Measurements from ENCODE around the gene HK3.

The HK3 gene

DNA sequence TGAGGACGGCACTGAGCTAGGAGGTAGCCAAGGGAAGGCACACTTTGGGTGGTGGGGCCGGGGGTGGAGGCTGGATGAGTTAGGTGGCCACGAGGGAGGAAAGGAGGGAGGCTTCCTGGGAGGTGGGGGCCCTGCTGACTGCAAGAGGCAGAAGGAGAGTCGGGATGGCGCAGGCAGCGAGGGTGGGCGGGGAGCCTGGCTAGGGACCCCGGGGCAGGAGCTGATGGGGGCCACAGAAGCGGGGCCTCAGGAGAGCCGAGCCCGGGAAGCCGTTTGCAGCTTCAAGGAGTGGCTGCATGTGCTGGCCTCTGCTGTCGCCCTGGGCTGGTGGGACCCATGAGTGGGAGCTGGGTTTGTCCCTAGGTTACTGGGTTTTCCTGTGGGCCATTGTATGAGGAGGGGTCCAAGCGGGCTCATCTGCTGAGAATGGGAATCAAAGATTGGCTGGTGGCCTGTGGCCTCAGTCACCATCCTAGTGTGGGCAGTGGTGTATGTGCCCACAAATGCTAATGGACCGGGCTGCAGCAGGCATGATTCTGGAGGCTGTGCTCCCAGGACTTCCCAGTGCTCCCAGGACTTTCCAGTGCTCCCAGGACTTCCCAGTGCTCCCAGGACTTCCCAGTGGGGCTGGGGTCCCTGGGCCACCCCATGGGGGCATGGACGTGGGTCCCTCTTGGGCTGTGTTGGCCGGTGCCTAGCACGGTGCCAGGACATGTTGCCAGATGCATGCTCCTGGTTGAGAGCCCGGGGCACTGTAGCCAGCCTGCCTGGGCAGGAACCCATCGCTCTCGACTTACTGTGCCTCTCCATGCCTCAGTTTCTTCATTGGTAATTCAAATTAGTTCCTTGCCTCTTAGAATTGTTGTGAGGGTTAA, 48.5 kb downstream of the HK3 start:
- FAIRE-seq, result no peak
- DNase-seq (ENCODE audit: low spot score), result no peak

GRCh38 chr5:176849611-176850227, 49.4 kb downstream of the HK3 start:
- DNase-seq (ENCODE audit: low spot score), result no peak
- no peak for FAIRE-seq

GRCh38 chr5:176848651-176849050, 50.5 kb downstream of the HK3 start:
- DNase-seq (ENCODE audit: low spot score) (no peak), FAIRE-seq (no peak)

DNA sequence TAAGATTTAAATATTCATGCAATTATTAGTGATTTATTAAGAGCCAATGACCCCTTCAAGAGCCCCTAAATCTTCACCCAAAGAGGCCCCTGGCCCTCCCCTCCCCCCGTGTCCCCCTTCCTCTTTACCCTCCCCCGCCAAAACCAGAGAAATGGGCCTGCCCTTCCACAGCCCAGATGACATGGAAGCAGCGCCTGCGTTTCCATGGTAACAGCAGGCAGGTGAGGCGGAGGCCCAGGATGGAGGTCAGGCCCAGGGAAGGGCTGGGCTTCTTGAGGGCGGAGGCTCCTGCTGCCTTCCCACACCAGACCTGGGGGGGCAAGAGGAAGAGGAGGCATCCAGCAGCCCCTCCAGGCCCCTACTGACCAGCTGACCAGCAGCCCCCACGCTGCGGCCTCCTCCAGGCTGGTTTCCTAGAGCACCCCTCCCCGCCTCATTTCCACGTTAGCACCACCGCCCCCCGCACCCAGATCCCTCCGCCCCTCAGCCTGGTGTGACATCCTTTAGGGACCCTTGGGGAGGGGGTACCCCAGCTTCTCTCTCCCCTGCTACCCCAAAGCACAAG, 51.3 kb downstream of the HK3 start:
- FAIRE-seq (no peak), DNase-seq (ENCODE audit: low spot score) (no peak)

DNA sequence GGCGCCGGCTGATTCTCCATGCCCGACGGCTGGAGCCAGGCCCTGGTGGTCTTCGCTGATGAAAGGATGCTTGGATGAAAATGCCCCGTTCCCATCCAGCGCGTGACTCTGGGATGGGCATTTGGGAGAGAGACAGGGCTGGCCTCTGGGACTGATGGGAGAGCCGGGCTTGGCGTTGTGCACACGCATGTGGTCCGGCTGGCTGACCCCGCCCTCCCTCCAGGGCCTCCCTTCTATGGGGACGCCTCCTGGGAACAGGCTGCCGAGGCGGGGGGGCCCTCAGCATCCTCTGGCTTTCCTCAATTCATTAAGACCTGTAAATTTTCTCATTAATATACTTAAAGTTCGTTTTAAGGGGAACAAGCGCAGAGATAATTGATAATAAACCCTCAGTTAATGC, 52.0 kb downstream of the HK3 start:
- DNase-seq (ENCODE audit: low spot score), result no peak
- FAIRE-seq, result no peak

- no peak for FAIRE-seq
- no peak for DNase-seq (ENCODE audit: low spot score)
These were observed 52.6 kb downstream of the HK3 start for GRCh38 chr5:176846335-176847140.

DNA sequence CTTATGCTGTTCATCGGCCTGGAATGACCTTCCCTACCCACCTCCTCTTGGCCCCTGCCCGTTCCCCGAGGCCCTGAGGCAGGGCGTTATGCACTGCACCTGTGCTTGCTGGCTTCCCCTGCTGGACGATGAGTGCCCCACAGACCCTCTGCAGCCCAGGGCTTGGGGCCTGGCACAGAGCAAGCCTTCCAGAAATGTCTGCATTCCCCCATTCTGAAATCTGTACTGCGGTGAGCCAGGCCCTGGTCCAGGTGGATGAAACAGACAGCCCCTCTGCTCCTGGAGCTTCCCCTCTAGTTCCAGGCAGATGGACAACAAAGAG, 53.8 kb downstream of the HK3 start:
- DNase-seq (ENCODE audit: low spot score) (no peak), FAIRE-seq (no peak)

DNA sequence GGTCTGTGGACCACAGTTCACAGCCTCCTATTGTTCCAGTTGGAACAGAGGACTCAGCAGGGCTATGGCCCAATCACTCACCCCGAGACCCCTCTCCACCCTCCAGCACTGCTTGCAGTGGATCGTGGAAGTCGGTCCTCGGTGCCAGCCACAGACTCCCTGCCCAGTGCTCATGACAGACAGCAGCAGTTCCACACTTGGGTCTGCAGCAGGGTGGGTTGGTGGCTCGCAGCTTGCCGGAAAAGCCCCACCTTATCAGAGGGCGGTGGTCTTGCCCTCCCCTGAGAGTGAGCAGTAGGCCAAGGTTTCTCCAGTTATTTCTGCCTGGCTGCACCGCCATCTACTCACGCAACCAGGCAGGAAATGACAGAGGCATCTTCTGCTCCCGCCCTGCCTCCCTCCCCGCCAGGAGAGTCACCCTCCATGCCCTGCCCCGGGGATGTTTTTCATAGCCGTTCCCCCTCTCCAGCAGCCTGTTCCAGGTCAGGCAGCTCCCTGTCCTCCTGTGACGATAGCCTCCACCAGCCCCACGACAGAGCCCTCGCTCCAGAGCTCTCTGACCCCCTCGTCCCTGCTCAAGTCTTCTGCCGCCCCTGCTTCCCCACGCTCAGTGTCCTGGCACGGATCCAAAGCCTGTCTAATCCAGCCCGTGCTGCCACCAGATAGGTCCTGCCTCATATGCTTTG, 54.3 kb downstream of the HK3 start:
- DNase-seq (ENCODE audit: low spot score) (peak; percentile 33), FAIRE-seq (no peak)

- DNase-seq (ENCODE audit: low spot score), result no peak
- no peak for FAIRE-seq
These were observed 54.9 kb downstream of the HK3 start for GRCh38 chr5:176844281-176844680.

GRCh38 chr5:176843673-176844072, 55.5 kb downstream of the HK3 start:
- FAIRE-seq (no peak), DNase-seq (ENCODE audit: low spot score) (no peak)

GRCh38 chr5:176837707-176838115, 61.4 kb downstream of the HK3 start:
- FAIRE-seq (no peak), DNase-seq (ENCODE audit: low spot score) (peak; percentile 60)

DNA sequence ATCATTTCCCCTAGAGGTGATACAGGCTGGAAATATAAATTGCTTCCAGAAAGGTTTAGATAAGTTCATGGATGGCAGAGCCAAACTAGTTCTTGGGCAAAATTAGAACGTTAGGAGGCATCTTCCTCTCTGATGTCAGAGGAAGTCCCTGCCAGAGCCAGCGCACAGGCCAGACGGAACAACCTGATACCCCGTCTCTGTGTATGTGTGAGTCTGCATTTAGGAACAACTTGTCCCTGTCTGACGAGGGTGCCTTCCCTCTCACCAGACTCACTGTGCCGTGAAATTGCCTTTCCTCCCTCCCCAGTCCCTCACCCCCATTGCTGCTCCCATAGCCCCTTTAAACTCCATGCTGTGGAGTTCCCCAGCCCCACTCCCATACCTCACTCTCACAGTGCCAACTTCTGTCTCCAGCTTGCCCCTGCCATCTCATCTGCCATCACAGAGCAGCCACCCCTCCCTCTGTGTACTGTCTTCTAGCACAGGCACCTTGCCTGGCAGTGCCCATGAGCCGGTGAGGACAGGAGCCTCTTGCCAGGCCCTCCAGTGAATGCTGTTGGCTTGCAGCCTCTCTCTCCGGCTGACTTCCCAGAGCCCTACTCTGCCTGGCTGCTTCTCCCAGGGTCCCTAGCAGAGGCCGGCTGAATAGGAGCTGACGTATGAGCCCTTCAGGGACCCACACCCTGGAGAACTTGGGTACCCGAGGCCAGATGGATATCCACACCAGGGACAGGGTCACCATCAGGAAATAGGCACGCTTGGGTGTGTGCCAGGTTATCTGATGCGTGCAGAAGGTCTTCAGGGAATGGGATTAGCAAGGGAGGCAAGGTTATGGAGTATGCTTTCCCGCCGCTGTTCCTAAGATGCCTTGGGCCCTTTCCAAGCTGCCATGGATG, 62.1 kb downstream of the HK3 start:
- FAIRE-seq (no peak), DNase-seq (ENCODE audit: low spot score) (no peak)

- FAIRE-seq, result no peak
- no peak for DNase-seq (ENCODE audit: low spot score)
These were observed 63.2 kb downstream of the HK3 start for GRCh38 chr5:176835918-176836317.

GRCh38 chr5:176833286-176833685, 65.9 kb downstream of the HK3 start:
- FAIRE-seq, result no peak
- DNase-seq (ENCODE audit: low spot score), result no peak

GRCh38 chr5:176832162-176832561, 67.0 kb downstream of the HK3 start:
- no peak for DNase-seq (ENCODE audit: low spot score)
- FAIRE-seq, result no peak

- DNase-seq (ENCODE audit: low spot score) (no peak), FAIRE-seq (no peak)
These were observed 67.7 kb downstream of the HK3 start for GRCh38 chr5:176831425-176831824.

- FAIRE-seq (no peak), DNase-seq (ENCODE audit: low spot score) (no peak)
These were observed 68.1 kb downstream of the HK3 start for GRCh38 chr5:176830995-176831423.

Data from RCC 7860 (cell line).